GM10266 (cell line): Measurements from ENCODE around the gene FXYD7.

Experiments
- DNase-seq: peaks from one replicate; pipeline ENCODE4 v3.0.0; 2012; ENCODE audit errors: extremely low spot score
- TF ChIP-seq, protein P1 (sequence below): IDR thresholded peaks from 2 replicates; pipeline ENCODE4 v1.5.1; 2012; ENCODE audit warnings: mild to moderate bottlenecking, low read depth; ENCODE audit not compliant: control insufficient read depth, insufficient read depth; ENCODE audit errors: missing control alignments

The FXYD7 gene

GRCh38 chr19:35118268-35119020, 24.6 kb upstream of the FXYD7 start:
- TF ChIP-seq, protein P1, sequence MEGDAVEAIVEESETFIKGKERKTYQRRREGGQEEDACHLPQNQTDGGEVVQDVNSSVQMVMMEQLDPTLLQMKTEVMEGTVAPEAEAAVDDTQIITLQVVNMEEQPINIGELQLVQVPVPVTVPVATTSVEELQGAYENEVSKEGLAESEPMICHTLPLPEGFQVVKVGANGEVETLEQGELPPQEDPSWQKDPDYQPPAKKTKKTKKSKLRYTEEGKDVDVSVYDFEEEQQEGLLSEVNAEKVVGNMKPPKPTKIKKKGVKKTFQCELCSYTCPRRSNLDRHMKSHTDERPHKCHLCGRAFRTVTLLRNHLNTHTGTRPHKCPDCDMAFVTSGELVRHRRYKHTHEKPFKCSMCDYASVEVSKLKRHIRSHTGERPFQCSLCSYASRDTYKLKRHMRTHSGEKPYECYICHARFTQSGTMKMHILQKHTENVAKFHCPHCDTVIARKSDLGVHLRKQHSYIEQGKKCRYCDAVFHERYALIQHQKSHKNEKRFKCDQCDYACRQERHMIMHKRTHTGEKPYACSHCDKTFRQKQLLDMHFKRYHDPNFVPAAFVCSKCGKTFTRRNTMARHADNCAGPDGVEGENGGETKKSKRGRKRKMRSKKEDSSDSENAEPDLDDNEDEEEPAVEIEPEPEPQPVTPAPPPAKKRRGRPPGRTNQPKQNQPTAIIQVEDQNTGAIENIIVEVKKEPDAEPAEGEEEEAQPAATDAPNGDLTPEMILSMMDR, result no peak
- no peak for DNase-seq

GRCh38 chr19:35119091-35119490, 24.0 kb upstream of the FXYD7 start:
- no peak for DNase-seq

DNA sequence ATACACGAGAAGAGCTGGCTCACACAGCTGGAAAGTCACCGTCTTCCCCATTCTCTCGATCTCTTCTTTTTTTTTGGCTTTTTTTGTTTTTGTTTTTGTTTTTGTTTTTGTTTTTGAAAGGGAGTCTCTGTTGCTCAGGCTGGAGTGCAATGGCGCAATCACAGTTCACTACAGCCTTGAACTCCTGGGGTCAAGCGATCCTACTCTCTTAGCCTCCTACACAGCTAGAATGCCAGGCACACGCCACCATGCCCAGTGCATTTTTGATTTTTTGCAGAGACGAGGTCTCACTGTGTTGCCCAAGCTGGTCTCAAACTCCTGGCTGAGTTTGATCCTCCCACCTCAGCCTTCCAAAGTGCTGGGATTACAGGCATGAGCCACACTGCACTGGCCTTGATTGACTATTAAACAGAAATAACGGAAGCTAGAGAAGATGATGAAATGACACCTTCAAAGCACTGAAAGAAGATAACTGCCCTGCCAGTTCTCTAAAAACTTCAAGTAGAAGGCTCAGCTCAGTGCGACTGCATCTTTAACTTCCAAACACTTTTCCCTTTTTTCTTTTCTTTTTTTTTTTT, 23.4 kb upstream of the FXYD7 start:
- TF ChIP-seq, protein P1, result no peak
- no peak for DNase-seq

More at GRCh38 chr19:35119091-35119490, 24.0 kb upstream of the FXYD7 start:
- TF ChIP-seq, protein P1, result no peak

- no peak for DNase-seq
- TF ChIP-seq, protein P1, result no peak
Measured at GRCh38 chr19:35120492-35120891, 22.6 kb upstream of the FXYD7 start.

DNA sequence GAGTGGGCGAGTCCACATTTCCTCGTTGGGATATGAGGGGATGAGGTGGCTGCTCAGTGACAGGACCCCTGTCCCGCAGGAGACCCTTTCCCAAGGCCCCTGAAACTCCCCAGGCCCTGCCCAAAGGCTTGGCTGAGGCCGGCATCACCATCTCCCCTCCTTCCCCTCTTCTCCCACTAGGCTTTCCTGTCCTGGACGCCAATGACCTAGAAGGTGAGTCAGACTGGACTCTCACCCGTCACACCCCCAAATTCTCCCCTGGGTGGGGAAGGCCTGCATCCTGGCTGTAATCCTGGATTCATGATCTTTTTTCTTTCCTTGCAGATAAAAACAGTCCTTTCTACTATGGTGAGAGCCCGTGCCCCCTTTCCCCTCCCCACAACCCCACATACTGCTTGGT, 22.2 kb upstream of the FXYD7 start:
- DNase-seq, result no peak
- TF ChIP-seq, protein P1, result no peak

DNA sequence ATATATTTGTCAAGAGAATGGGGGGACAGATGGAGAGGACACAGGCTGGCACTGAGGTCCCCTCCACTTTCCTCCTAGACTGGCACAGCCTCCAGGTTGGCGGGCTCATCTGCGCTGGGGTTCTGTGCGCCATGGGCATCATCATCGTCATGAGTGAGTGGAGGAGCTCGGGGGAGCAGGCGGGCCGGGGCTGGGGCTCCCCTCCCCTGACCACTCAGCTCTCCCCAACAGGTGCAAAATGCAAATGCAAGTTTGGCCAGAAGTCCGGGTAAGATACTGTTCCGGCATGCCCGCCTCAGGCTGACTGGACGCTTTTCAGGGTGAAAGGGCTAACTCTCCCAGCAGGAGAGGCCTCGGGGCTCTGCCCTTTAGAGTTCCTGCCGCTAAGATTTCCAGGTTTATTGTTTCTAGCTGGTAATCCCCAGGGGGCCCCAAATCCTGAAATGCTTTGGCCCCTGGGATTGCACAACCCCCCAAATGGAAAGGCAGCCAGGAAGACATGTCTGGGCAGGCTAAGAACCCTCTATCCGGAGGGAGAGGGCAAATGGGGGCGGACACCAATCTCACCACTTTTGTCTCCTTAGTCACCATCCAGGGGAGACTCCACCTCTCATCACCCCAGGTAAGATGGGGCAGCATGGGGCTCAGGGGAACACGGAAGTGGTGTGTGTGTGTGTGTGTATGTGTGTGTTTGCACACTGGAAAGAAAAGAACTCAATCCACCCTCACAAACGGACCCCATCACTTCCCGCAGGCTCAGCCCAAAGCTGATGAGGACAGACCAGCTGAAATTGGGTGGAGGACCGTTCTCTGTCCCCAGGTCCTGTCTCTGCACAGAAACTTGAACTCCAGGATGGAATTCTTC, 20.1 kb upstream of the FXYD7 start:
- TF ChIP-seq, protein P1, result no peak
- no peak for DNase-seq
